OCI-LY7 (cell line): ENCODE results near the gene POLR2M. TPM values are rescaled to one million over a fixed set of nuclear protein-coding genes. Genes with fewer than 3 reads are reported as not detected.

Experiments
- BruUV-seq: library from RNA; stranded (reverse); fragments of 400-500 nt; replicated peaks from 2 replicates; lab custom pipeline; 2021; lab: Mats Ljungman, UMichigan
- CTCF ChIA-PET: fragments of 300-600 bp; sonication (Branson Sonifier 250); formaldehyde crosslinking; loops from one replicate; lab custom pipeline; 2022; ENCODE audit warnings: antibody characterized with exemption; ENCODE audit not compliant: unreplicated experiment; lab: Charles Lee
- POLR2A ChIA-PET: fragments of 300-600 bp; sonication (Branson Sonifier 250); formaldehyde crosslinking; loops from one replicate; lab custom pipeline; 2022; ENCODE audit warnings: antibody characterized with exemption; lab: Charles Lee
- DNase-seq: peaks from one replicate; pipeline ENCODE4 v3.0.0-alpha.2; 2015; ENCODE audit warnings: low spot score
- H2AFZ ChIP-seq: fragments of 200-600 bp; sonication (generic), shearing (Covaris generic); 2 replicates; pipeline ENCODE4 v1.6.1; 2014; ENCODE audit warnings: mild to moderate bottlenecking, antibody characterized with exemption, low read length, moderate library complexity
- H3K27ac ChIP-seq: fragments of 200-600 bp; sonication (generic); 2 replicates; pipeline ENCODE4 v1.5.1; 2014; ENCODE audit warnings: mixed run types, low read depth, mild to moderate bottlenecking, moderate library complexity, low read length, inconsistent platforms; ENCODE audit not compliant: poor library complexity, severe bottlenecking
- H3K36me3 ChIP-seq: fragments of 200-600 bp; sonication (generic); 2 replicates; pipeline ENCODE4 v1.6.1; 2014; ENCODE audit warnings: mild to moderate bottlenecking, antibody characterized with exemption, low read length, moderate library complexity, mixed read lengths; ENCODE audit not compliant: insufficient read depth
- H3K4me1 ChIP-seq: fragments of 200-600 bp; sonication (generic); 2 replicates; pipeline ENCODE4 v1.5.1; 2014; ENCODE audit warnings: mild to moderate bottlenecking, low read length; ENCODE audit not compliant: insufficient read depth, poor library complexity, severe bottlenecking
- H3K4me2 ChIP-seq: fragments of 200-600 bp; sonication (generic); 2 replicates; pipeline ENCODE4 v1.6.1; 2014; ENCODE audit warnings: mild to moderate bottlenecking, low read length
- H3K4me3 ChIP-seq: fragments of 200-600 bp; sonication (generic); 2 replicates; pipeline ENCODE4 v1.5.1; 2014; ENCODE audit warnings: mild to moderate bottlenecking, low read depth, low read length; ENCODE audit not compliant: poor library complexity, severe bottlenecking
- H3K79me2 ChIP-seq: fragments of 200-600 bp; sonication (generic); 2 replicates; pipeline ENCODE4 v1.6.1; 2016; ENCODE audit warnings: low read depth, mild to moderate bottlenecking, low read length, moderate library complexity, mixed read lengths; ENCODE audit not compliant: insufficient read depth
- H3K9me2 ChIP-seq: fragments of 200-600 bp; sonication (generic); 2 replicates; pipeline ENCODE4 v1.6.1; 2016; ENCODE audit warnings: mild to moderate bottlenecking, low read length, mixed read lengths; ENCODE audit not compliant: insufficient read depth
- H3K9me3 ChIP-seq: fragments of 200-600 bp; sonication (generic); 2 replicates; pipeline ENCODE4 v1.6.1; 2014; ENCODE audit warnings: mild to moderate bottlenecking, mixed run types, low read length, mixed read lengths
- H4K20me1 ChIP-seq: fragments of 200-600 bp; sonication (generic); 2 replicates; pipeline ENCODE4 v1.6.1; 2014; ENCODE audit warnings: mild to moderate bottlenecking, antibody characterized with exemption, low read length, moderate library complexity, mixed read lengths; ENCODE audit not compliant: insufficient read depth
- EZH2phosphoT487 ChIP-seq: fragments of 200-600 bp; sonication (generic); IDR thresholded peaks from 2 replicates; pipeline ENCODE4 v1.6.1; 2018; ENCODE audit warnings: low read depth, borderline replicate concordance, mild to moderate bottlenecking, mixed run types, antibody characterized with exemption, low read length, moderate library complexity, mixed read lengths
- intact Hi-C: fragments of 100-400 bp; cut with micrococcal nuclease; formaldehyde crosslinking; loops from one replicate; pipeline ENCODE4 v1.10.0; 2022; ENCODE audit not compliant: unreplicated experiment
- total RNA-seq, 2 experiments: library from RNA; depleted of rRNA in 1 of 2; stranded (reverse); fragments of >200 nt in 1 of 2; shearing (Covaris generic) in 1 of 2; gene quantifications; 2 replicates each; pipeline ENCODE4 v1.2.3, GENCODE V29; 2014 to 2022
- TF ChIP-seq, protein P1 (sequence below): fragments of 200-600 bp; sonication (generic); conservative IDR thresholded peaks from 2 replicates; pipeline ENCODE4 v1.5.1; 2014; ENCODE audit warnings: mild to moderate bottlenecking, antibody characterized with exemption, low read length, moderate library complexity, mixed read lengths

POLR2M gene
- total RNA-seq, 2 experiments from 2014 or later: 77.6 to 154 TPM

GRCh38 chr15:57694279-57694678, 12.2 kb upstream of the POLR2M start:
- Histone ChIP-seq H3K36me3 (no peaks in the 10 kb centered on the region), H3K4me3 (no peak overlapping the region), H3K79me2 (no peaks in the 10 kb centered on the region), H3K9me2 (no peaks in the 10 kb centered on the region), H3K27ac (no peak overlapping the region), H2AFZ (no peak overlapping the region), H3K4me1 (no peaks in the 10 kb centered on the region), H3K4me2 (no peak overlapping the region), H4K20me1 (no peaks in the 10 kb centered on the region), H3K9me3 (no peaks in the 10 kb centered on the region)
- TF ChIP-seq EZH2phosphoT487: no peak
- TF ChIP-seq, protein P1, sequence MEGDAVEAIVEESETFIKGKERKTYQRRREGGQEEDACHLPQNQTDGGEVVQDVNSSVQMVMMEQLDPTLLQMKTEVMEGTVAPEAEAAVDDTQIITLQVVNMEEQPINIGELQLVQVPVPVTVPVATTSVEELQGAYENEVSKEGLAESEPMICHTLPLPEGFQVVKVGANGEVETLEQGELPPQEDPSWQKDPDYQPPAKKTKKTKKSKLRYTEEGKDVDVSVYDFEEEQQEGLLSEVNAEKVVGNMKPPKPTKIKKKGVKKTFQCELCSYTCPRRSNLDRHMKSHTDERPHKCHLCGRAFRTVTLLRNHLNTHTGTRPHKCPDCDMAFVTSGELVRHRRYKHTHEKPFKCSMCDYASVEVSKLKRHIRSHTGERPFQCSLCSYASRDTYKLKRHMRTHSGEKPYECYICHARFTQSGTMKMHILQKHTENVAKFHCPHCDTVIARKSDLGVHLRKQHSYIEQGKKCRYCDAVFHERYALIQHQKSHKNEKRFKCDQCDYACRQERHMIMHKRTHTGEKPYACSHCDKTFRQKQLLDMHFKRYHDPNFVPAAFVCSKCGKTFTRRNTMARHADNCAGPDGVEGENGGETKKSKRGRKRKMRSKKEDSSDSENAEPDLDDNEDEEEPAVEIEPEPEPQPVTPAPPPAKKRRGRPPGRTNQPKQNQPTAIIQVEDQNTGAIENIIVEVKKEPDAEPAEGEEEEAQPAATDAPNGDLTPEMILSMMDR: no peak
- no peak for DNase-seq
- ChIA-PET POLR2A (interaction anchor here (0.6 kb wide), 1 partner anchor 677 kb away, joined by 3 read pairs; no protein-coding TSS in a partner anchor), CTCF (no interaction called here)
- BruUV-seq: no TSS peak
- intact Hi-C loops: no loop called here

- TF ChIP-seq EZH2phosphoT487: no peak
- TF ChIP-seq, protein P1: no peak
- H3K36me3 ChIP-seq: no peaks in the 10 kb centered on the region
- no peaks in the 10 kb centered on the region for H3K9me3 ChIP-seq
- H3K4me2 ChIP-seq: no peak overlapping the region
- no peaks in the 10 kb centered on the region for H4K20me1 ChIP-seq
- no peak overlapping the region for H2AFZ ChIP-seq
- H3K79me2 ChIP-seq: no peaks in the 10 kb centered on the region
- POLR2A ChIA-PET: no interaction called here
- DNase-seq: no peak
- no peak overlapping the region for H3K27ac ChIP-seq
- intact Hi-C loops: no loop called here
- CTCF ChIA-PET: no interaction called here
- H3K9me2 ChIP-seq: no peaks in the 10 kb centered on the region
- H3K4me1 ChIP-seq: no peaks in the 10 kb centered on the region
- H3K4me3 ChIP-seq: no peak overlapping the region
- BruUV-seq: no TSS peak
Measured at GRCh38 chr15:57696146-57696545, 10.4 kb upstream of the POLR2M start.

DNA sequence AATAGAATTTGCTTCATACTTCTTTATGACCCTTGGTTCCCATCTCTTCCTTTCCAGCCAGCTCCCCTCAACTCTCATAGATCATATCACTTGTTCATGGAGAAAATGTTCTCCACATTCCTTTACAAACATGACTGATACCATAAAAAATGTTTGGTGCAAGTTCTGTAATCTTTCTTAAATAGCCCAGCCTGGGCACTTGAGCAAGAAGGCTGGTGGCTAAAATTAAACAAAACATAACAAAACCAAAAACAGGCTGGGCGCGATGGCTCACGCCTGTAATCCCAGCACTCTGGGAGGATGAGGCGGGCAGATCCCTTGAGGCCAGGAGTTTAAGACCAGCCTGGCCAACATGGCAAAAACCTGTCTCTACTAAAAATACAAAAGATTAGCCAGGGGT, 8.9 kb upstream of the POLR2M start:
- Histone ChIP-seq H3K27ac (no peak overlapping the region), H3K4me2 (no peak overlapping the region), H3K9me3 (no peaks in the 10 kb centered on the region), H3K9me2 (no peaks in the 10 kb centered on the region), H3K79me2 (no peaks in the 10 kb centered on the region), H3K4me3 (no peak overlapping the region), H2AFZ (no peak overlapping the region), H3K36me3 (no peaks in the 10 kb centered on the region), H3K4me1 (no peaks in the 10 kb centered on the region), H4K20me1 (no peaks in the 10 kb centered on the region)
- ChIA-PET CTCF (no interaction called here), POLR2A (no interaction called here)
- BruUV-seq: no TSS peak
- TF ChIP-seq, protein P1: no peak
- no peak for TF ChIP-seq EZH2phosphoT487
- DNase-seq: no peak
- intact Hi-C loops: no loop called here
